Adipocyte (in vitro differentiated cells): ENCODE measurements around the gene PDCD1.
"Not testable (repeated sequence)": the region's sequence is repeated elsewhere in the genome, so short reads cannot be mapped to it uniquely, and the experiment has no call there.

Experiments used
- DNase-seq: peaks from one replicate; pipeline ENCODE4 v3.0.0-alpha.2; 2015; ENCODE audit warnings: low read depth
- H3K27me3 ChIP-seq: replicated peaks from 2 replicates; pipeline ENCODE4 v1.7.0; 2013; ENCODE audit warnings: mild to moderate bottlenecking, low read length, moderate library complexity; ENCODE audit not compliant: control insufficient read depth, insufficient read depth
- H3K36me3 ChIP-seq: 2 replicates; pipeline ENCODE4 v1.7.0; 2013; ENCODE audit warnings: low read length, mild to moderate bottlenecking, moderate library complexity; ENCODE audit not compliant: control insufficient read depth, insufficient read depth, severe bottlenecking
- H3K4me1 ChIP-seq: 2 replicates; pipeline ENCODE4 v1.7.0; 2013; ENCODE audit warnings: mild to moderate bottlenecking, low read length, moderate library complexity; ENCODE audit not compliant: control insufficient read depth, insufficient read depth
- H3K4me3 ChIP-seq: 2 replicates; pipeline ENCODE4 v1.7.0; 2013; ENCODE audit warnings: mild to moderate bottlenecking, low read length, moderate library complexity
- H3K9ac ChIP-seq: 2 replicates; pipeline ENCODE4 v1.7.0; 2013; ENCODE audit warnings: mild to moderate bottlenecking, low read length, moderate library complexity
- H3K9me3 ChIP-seq: 2 replicates; pipeline ENCODE4 v1.7.0; 2013; ENCODE audit warnings: mild to moderate bottlenecking, low read length, moderate library complexity; ENCODE audit not compliant: control insufficient read depth

The PDCD1 gene

GRCh38 chr2:241801611-241802420 is 56.9 kb downstream of the PDCD1 start:
- peaks cover 32% of the 10 kb centered on the region for H3K27me3 ChIP-seq
- peaks cover 3% of the 10 kb centered on the region for H3K4me1 ChIP-seq
- DNase-seq: no peak

GRCh38 chr2:241800198-241800903 is 58.3 kb downstream of the PDCD1 start:
- H3K4me3 ChIP-seq, H3K4me1 ChIP-seq, H3K36me3 ChIP-seq, H3K9me3 ChIP-seq, DNase-seq, H3K9ac ChIP-seq: not testable (repeated sequence)
- peaks cover 46% of the 10 kb centered on the region for H3K27me3 ChIP-seq

More at GRCh38 chr2:241801611-241802420, 56.9 kb downstream of the PDCD1 start:
- H3K9ac ChIP-seq: no peak overlapping the region
- no peaks in the 10 kb centered on the region for H3K9me3 ChIP-seq
- H3K4me3 ChIP-seq: no peak overlapping the region
- H3K36me3 ChIP-seq: no peaks in the 10 kb centered on the region
